DND-41 (cell line): ENCODE measurements around the gene RABGAP1L.
"Not testable (repeated sequence)": the region's sequence is repeated elsewhere in the genome, so short reads cannot be mapped to it uniquely, and the experiment has no call there.

ENCODE experiments used
- ATAC-seq: fragments of 200-7000 bp; cut with Tn5 transposase; 3 replicates; pipeline ENCODE4 v1.9.1; 2021; ENCODE audit warnings: low read depth; ENCODE audit not compliant: insufficient read depth
- DNase-seq: peaks from one replicate; pipeline ENCODE4 v3.0.0-alpha.2; 2020
- H2AFZ ChIP-seq: 2 replicates; pipeline ENCODE4 v1.6.0; 2012; ENCODE audit warnings: low read depth, low read length
- H3K27ac ChIP-seq: 2 replicates; pipeline ENCODE4 v1.5.1; 2012; ENCODE audit warnings: low read length, inconsistent platforms
- H3K27me3 ChIP-seq: fragments of 200-600 bp; sonication (generic); 2 replicates; pipeline ENCODE4 v1.6.0; 2012; ENCODE audit warnings: low read length, mild to moderate bottlenecking, inconsistent platforms; ENCODE audit not compliant: insufficient read depth, poor library complexity
- H3K36me3 ChIP-seq: 2 replicates; pipeline ENCODE4 v1.5.1; 2012; ENCODE audit warnings: low read length, inconsistent platforms; ENCODE audit not compliant: insufficient read depth
- H3K4me1 ChIP-seq: 2 replicates; pipeline ENCODE4 v1.5.1; 2012; ENCODE audit warnings: mild to moderate bottlenecking, low read length; ENCODE audit not compliant: insufficient read depth
- H3K4me2 ChIP-seq: 2 replicates; pipeline ENCODE4 v1.6.0; 2012; ENCODE audit warnings: mild to moderate bottlenecking, moderate library complexity, low read length, inconsistent platforms; ENCODE audit not compliant: insufficient read depth
- H3K4me3 ChIP-seq, 2 experiments: fragments of 200-600 bp in 1 of 2; shearing (Covaris generic) in 1 of 2; 2 replicates each; pipeline ENCODE4 v1.5.1; 2012 to 2016; ENCODE audit warnings: inconsistent platforms in 2 of 2, low read length in 2 of 2, mild to moderate bottlenecking in 2 of 2, low read depth in 1 of 2, moderate library complexity in 1 of 2
- H3K79me2 ChIP-seq: 2 replicates; pipeline ENCODE4 v1.6.0; 2012; ENCODE audit warnings: low read length, inconsistent platforms; ENCODE audit not compliant: insufficient read depth
- H3K9ac ChIP-seq: 2 replicates; pipeline ENCODE4 v1.6.0; 2012; ENCODE audit warnings: low read depth, mild to moderate bottlenecking, inconsistent platforms, low read length, moderate library complexity
- H3K9me3 ChIP-seq: 2 replicates; pipeline ENCODE4 v1.5.1; 2012; ENCODE audit warnings: low read length, moderate library complexity, mild to moderate bottlenecking, inconsistent platforms; ENCODE audit not compliant: insufficient read depth, severe bottlenecking
- H4K20me1 ChIP-seq: 2 replicates; pipeline ENCODE4 v1.6.0; 2012; ENCODE audit warnings: low read length; ENCODE audit not compliant: insufficient read depth
- CTCF ChIP-seq: IDR thresholded peaks from 2 replicates; pipeline ENCODE4 v1.5.1; 2012; ENCODE audit warnings: borderline replicate concordance, low read length, moderate library complexity, mild to moderate bottlenecking; ENCODE audit not compliant: poor library complexity, severe bottlenecking; ENCODE audit errors: extremely low read depth
- EZH2 ChIP-seq: IDR thresholded peaks from 3 replicates; pipeline ENCODE4 v1.6.1; 2012; ENCODE audit warnings: borderline replicate concordance, low read depth, mild to moderate bottlenecking, moderate library complexity, low read length, inconsistent platforms; ENCODE audit not compliant: severe bottlenecking

Gene RABGAP1L

GRCh38 chr1:174135211-174135610 is 24.1 kb upstream of the RABGAP1L start:
- Histone ChIP-seq H3K9ac (no peak overlapping the region), H3K27ac (no peak overlapping the region), H3K4me1 (no peaks in the 10 kb centered on the region), H3K36me3 (no peaks in the 10 kb centered on the region), H3K79me2 (no peaks in the 10 kb centered on the region), H3K27me3 (no peaks in the 10 kb centered on the region), H3K9me3 (no peaks in the 10 kb centered on the region), H4K20me1 (no peaks in the 10 kb centered on the region), H3K4me3 (no peak overlapping the region), H3K4me2 (no peak overlapping the region), H2AFZ (no peak overlapping the region)
- DNase-seq (no peak), ATAC-seq (no peak)
- TF ChIP-seq CTCF (no peak), EZH2 (no peak)

GRCh38 chr1:174136714-174137113 is 22.6 kb upstream of the RABGAP1L start:
- H3K36me3 ChIP-seq: no peaks in the 10 kb centered on the region
- H3K9ac ChIP-seq: no peak overlapping the region
- no peak overlapping the region for H3K4me3 ChIP-seq
- H4K20me1 ChIP-seq: no peaks in the 10 kb centered on the region
- DNase-seq: no peak
- H2AFZ ChIP-seq: no peak overlapping the region
- no peak for ATAC-seq
- H3K4me2 ChIP-seq: no peak overlapping the region
- no peak for TF ChIP-seq EZH2
- TF ChIP-seq CTCF: no peak
- H3K27ac ChIP-seq: no peak overlapping the region
- no peaks in the 10 kb centered on the region for H3K9me3 ChIP-seq
- no peaks in the 10 kb centered on the region for H3K27me3 ChIP-seq
- no peaks in the 10 kb centered on the region for H3K4me1 ChIP-seq
- no peaks in the 10 kb centered on the region for H3K79me2 ChIP-seq

GRCh38 chr1:174142836-174143235 is 16.5 kb upstream of the RABGAP1L start:
- TF ChIP-seq EZH2: no peak
- TF ChIP-seq CTCF: no peak
- Histone ChIP-seq H4K20me1 (no peaks in the 10 kb centered on the region), H3K4me1 (no peaks in the 10 kb centered on the region), H3K4me2 (no peak overlapping the region), H2AFZ (no peak overlapping the region), H3K27me3 (no peaks in the 10 kb centered on the region), H3K79me2 (no peaks in the 10 kb centered on the region), H3K4me3 (no peak overlapping the region), H3K27ac (no peak overlapping the region), H3K9ac (no peak overlapping the region), H3K9me3 (no peaks in the 10 kb centered on the region), H3K36me3 (no peaks in the 10 kb centered on the region)
- DNase-seq (no peak), ATAC-seq (no peak)

- H3K9ac ChIP-seq, H3K9me3 ChIP-seq, H3K79me2 ChIP-seq, DNase-seq, H3K4me2 ChIP-seq, H3K4me1 ChIP-seq, H4K20me1 ChIP-seq, H2AFZ ChIP-seq, H3K36me3 ChIP-seq, H3K27ac ChIP-seq, H3K27me3 ChIP-seq, H3K4me3 ChIP-seq, ATAC-seq: not testable (repeated sequence)
These were observed 15.5 kb upstream of the RABGAP1L start for GRCh38 chr1:174143727-174144396.

- not testable (repeated sequence) for ATAC-seq, H2AFZ ChIP-seq, H3K4me1 ChIP-seq, H4K20me1 ChIP-seq, H3K9me3 ChIP-seq, H3K9ac ChIP-seq, H3K27ac ChIP-seq, DNase-seq, H3K79me2 ChIP-seq, H3K36me3 ChIP-seq, H3K27me3 ChIP-seq, H3K4me2 ChIP-seq, H3K4me3 ChIP-seq
These were observed 14.9 kb upstream of the RABGAP1L start for GRCh38 chr1:174144397-174144783.
